GM18508 (cell line): ENCODE results near the gene KATNB1.
"Not testable (repeated sequence)": the region's sequence is repeated elsewhere in the genome, so short reads cannot be mapped to it uniquely, and the experiment has no call there.

ENCODE experiments used
- ATAC-seq: cut with Tn5 transposase; IDR thresholded peaks from one replicate; pipeline ENCODE4 v1.9.1; 2021; ENCODE audit warnings: moderate number of reproducible peaks; ENCODE audit not compliant: insufficient read depth, unreplicated experiment

KATNB1 gene

DNA sequence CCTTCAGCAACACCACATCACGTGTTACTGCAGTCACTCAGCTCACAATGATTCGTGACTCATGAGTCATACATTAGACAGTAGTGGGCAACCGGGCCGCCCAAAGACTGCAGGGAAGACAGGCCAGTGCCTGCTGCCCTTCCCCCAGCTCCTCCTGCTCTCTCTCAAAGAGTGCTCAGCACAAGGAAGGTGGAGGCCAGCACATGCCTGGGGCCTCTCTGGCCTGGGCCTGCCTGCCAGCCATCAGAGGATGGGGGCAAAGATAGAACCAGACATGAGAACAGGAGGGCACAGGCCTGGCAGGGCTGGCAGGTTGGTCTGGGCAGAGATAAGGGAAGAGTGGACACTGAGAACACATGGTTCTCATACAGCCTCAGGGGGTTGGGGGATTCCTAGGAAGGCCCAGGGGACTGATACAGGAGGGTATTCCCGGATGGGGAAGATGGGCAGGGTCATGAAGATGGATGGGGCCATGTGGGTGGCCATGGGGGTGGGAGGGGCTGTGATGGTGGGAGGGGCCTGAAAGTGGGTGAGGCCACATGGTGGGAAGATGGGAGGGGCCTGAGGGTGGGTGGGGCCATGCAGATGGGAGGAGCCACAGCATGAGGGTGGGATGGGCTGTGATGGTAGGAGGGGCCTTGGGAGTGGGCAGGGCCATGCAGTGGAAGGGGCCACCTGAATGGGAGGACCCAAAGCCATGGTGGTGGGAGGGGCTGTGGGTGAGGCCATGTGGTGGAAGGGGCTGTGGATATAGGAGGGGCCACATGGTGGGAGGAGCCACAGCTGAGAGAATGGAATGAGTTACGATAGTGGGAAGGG lies 29.0 kb downstream of the KATNB1 start:
- no peak for ATAC-seq

DNA sequence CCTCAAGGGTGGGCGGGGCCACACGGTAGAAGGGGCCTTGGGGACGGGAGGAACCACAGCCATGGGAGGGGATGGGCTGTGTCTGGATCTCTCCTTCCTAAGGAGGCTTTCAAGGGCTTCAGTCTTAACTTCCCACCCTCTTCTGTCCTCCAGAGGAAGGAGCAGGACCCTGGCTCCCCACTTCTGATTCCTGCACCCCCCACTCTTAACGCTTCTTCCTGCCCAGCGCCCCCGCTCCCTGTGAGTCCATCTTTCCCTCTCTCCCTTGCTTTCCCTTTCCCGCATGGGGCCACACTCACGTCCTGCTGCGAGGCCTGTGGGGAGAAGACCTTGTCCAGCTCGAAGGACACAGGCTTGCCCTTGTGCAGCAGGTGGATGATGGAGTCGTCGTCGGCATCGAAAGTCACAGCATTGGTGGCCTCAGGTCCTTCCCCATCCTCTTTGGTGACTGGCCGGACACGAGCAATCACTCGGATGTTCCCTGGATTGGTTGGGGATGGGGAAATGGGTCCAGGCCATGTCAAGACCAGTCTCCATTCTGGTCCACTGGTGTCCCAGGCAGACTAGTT lies 29.7 kb downstream of the KATNB1 start:
- ATAC-seq: no peak

DNA sequence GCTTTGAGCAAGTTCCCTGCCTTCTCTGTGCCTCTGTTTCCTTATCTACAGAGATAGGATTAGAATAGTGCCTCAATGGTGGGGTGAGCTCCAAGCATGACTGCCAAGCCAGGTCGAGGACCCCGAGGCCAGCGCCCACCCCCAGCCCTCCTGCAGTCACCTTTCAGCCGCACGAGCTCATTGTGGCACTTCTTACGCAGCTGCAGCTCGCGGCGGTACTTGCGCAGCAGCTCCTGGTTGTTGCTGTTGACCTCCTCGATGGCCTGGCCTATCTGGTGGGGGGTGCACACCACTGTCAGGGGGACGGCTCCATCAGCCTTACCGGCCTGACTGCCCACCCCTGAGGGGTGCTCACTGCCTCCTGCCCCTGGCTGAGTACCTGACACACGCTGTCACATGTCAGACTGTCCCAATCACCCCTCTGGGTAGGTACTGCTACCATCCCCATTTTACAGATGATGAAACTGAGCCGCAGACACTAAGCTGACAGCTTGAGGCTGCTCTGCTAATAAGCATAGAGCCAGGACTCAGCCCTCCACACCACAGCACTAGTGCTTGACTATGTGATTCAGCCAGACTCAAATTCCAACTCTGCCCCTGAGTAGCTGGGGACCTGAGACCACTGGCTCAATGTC lies 31.3 kb downstream of the KATNB1 start:
- ATAC-seq: no peak

DNA sequence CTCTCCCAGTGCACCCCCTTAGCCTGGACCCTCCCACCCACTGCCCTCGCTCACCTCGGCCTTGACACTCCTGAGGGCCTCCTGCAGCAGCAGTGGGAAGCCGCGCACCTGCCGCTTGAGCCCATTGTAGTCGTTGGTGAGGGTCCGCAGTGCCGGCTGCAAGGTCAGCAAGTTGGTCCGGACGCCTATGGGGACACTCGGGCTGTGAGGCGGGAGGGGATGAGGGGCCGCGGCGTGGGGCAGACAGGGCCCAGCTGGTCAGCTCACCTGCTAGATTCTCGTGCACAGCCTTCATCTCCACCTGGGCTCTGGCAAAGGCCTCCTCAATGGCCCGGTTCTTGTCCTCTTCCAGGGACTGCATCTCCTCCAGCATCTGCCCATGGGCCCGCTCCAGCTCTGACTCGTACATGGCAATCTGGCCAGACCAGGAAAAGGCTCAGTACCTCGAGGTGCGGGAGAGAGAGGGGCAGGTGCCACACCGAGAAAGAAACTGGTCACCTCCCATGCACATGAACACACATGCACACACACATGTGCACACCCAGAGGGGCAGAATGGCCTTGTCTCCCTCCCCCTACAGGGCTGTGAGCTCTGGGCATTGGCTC lies 34.1 kb downstream of the KATNB1 start:
- no peak for ATAC-seq

DNA sequence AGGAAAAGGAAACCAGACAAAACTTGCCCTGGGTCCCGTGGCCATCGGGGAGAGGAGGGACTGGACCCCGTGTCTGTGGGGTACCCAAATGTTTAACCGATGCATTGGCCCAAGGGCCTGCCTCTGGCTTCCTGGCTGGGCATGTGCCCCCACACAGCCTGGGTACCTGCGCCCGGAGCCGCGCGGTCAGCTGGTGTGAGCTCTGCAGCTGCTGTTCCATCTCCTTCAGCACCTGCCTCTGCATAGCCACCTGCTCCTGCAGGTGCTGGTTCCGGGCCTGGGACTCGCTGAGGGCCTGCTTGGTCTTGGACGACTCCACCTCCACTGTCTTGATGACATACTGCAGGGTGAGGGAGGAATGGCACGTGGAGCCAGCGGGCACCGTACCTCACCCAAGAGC lies 34.8 kb downstream of the KATNB1 start:
- ATAC-seq: no peak

DNA sequence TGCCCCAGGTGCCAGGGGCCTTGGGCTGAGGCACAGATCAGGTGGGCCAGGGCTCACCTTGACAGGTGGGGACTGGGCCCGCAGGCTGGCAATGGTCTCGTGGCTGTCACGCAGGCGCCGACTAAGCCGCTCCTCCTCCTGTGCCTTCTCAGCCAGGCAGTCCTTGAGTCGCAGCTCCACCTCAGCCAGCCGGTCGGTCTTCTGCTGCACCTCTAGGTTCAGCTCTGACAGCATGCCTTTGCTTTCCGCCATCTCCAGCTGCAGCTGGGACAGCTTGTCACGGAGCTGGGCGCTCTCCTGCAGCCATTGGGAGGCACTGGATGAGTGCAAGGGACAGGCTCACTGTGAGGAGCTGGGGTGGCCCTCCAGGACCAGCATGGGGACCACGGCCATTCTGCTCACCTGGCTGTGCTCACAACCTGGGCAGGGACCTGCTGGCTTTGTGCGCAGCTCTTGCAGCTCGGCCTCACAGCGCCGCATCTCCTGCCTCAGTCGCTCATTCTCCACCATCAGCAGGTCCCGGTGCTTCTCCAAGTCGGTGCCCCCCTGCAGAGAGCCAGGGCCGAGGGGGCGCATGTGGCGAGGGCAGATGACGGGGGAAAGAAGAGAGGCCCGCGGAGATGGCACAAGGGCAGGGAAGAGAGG lies 35.7 kb downstream of the KATNB1 start:
- no peak for ATAC-seq

DNA sequence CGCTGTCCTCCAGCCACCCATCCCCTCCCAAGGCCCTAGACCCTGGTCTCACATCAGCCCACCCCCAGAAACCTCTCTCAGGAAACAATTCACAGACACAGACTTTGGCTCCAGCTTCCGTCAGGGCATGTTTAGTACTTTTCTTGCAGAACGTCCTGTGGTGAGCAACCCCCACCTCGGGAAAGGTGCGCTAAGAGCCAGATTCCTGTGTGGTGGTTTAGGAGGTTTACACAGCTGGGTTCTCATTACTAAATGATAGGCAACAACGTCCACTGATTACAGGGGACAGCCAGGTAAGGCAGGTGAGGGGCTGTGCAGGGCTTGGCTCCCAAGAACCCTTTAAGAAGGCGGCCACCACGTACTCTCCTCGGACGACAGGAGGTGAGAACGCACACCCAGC lies 37.4 kb downstream of the KATNB1 start:
- ATAC-seq: no peak

DNA sequence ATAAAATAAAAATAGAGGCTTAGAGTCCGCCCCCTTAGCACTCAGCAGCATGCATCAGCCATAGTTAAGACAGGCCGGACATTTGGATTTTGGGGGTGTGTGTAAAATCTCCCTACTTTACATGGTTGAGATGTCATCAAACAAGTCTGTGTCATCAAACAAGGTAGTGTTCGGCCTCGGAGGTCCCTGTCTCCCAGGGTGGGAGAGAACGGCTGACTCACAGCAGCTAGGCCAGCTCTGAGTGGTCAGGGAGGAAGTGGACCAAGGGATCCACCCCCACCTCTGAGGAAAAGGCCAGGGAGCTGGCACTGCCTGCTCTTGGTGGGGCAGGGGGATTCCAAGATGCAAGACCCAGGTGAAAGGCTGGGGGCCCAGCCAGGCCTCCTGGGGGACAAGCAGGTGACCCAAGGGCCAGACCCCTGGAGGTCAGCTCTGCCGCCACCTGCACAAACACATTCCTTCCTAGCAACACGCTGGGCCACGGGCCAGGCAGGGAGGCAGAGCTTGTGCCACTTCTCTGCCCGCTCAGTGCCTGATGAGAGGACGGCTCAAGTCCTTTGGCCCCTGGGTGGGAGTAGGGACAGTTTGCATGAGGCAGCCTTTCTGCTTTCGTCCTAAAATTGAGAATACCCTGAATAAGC lies 38.2 kb downstream of the KATNB1 start:
- ATAC-seq: no peak

DNA sequence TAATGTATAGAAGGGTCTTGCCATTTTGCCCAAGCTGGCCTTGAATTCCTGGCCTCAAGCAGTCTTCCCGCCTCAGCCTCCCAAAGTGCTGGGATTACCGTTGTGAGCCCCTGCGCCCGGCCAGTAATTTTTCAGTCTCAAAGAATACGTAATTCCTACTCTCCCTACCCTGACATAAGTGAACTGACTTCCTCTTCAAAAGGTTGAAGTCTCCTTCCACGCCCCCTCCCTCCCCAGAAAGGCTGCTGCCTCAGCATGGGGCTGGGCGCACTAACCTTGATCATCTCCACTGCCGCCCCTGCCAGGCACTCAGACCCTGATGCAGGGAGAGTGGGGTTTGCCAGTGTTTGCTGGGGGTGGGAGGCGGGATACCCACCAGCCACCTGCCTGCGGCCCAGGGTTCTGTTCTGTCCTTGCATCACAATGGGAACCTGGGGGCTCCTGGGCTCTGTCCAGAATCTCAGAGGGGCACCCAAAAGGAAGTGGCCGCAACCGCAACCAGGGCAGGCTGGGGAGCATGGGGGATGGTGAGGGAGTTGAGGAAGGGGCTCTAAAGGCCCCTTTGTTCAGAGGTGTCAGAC lies 39.2 kb downstream of the KATNB1 start:
- ATAC-seq: no peak

DNA sequence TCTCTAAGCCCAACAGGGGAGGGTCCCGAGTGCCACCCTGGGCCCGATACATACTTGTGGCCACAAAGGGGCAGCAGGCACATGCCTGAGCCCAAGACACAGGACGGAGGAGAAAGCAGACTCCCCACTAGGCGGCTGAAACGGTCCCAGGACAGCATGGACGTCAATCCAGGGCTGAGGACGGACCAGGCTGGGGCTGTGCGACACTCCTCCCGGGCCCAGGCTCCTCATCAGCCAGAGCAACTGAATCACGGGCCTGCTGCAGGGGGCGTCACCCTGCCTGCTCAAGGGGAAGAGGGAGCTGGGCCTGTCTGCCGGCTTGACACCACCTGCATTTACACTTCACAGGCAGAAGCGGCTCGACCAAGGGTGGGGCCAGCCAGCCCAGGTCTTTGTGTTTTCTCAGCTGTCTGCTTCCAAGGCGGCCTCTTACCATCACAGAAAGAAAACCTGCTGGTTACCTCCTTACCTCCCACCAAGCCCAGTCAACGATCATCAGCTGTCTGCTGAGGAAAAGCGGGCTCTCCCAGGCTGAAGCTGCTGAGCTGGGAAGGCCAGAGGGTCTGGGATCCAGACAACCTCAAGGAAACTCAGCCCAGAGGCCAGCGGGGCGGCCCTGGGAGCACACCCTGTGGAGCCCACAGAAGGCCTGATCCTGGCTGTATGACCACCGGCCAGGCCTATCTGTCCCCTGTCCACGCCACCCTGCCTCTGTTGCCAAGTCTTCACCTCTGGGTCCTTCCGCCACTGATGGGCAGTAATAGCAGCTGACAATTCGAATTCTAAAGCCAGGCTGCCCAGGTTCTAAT lies 40.3 kb downstream of the KATNB1 start:
- no peak for ATAC-seq

DNA sequence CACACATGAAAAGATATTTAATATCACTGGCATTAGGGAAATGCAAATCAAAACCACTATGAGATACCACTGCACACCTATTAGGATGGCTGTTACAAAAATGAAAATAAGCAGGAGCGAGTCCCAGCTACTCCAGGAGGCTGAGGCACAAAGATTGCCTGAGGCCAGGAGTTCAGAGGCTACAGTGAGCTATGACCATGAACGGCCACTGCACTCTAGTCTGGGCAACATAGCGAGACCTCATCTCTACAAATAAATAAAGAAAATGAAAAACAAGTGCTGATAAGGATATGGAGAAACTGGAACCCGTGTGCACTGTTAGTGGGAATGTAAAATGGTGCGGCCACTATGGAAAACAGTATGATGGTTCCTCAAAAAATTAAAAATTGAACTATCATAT lies 43.1 kb downstream of the KATNB1 start:
- no peak for ATAC-seq

DNA sequence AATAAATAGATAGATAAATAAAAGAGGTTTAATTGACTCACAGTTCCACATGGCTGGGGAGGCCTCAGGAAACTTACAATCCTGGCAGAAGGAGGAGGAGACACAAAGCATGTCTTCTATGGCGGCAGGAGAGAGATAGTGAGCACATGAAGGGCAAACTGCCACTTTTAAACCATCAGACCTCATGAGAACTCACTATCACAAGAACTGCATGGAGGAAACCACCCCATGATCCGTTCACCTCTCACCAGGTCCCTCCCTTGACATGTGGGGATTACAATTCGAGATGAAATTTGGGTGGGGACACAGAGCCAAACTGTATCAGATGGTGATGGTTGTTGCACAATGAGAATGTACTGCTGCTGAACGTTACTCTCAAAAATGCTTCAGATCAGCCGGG lies 44.3 kb downstream of the KATNB1 start:
- not testable (repeated sequence) for ATAC-seq

DNA sequence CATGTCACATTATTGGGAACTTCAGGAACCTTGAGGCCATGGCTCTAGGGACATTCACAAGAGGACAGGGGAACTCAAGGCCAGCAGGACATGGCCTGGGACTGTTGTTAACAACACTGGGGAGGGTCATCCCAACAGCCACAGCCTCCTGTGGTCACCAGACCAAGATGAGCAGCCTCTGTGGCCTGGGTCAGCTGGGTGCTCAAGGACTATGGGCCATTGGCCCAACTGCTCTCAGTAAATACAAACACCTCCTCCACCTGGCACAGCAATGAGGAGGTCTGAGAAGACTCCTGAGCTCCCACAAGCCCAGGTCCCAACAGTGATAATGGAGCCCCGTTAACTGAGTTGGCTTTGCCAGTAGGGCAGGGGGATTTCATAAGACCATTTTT lies 45.8 kb downstream of the KATNB1 start:
- ATAC-seq: no peak

DNA sequence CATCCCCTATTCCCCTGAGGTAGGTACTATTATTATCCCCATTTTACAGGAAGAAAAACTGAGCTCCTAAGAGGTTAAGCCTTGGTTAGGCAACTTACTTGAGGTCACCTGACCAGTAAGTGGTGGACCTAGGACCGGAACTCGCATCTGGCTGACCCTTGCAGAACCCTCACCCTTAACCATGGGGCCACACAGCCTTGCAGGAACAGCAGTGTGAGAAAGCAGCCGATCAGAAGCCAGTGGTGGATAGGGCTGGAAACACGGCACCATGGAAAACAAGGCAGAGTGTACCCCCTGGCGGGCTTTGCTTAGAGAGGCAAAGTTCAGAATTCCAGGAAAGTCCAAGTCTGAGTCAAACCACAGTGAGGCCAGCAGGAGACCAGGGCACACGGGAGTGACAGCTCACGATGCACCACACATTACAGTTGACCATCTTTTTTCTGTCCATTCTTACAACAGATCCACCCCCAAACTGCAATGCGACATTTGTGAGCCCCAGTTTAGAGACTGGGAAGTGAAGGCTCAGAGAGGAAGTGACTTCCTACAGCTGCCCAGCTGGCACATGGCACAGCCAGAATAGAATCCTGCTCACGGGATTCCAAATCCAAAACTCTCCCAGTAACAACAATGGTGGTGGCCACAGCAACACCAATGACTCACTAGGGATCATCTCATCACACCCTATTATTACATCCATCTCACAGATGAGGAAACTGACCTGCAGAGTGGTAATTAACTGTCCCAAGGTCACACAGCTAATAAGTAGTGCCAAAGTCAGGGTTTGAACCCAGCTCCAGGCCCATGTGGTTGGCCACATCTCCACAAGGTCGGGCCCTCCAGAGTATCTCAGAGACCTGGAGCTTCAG lies 46.4 kb downstream of the KATNB1 start:
- no peak for ATAC-seq

DNA sequence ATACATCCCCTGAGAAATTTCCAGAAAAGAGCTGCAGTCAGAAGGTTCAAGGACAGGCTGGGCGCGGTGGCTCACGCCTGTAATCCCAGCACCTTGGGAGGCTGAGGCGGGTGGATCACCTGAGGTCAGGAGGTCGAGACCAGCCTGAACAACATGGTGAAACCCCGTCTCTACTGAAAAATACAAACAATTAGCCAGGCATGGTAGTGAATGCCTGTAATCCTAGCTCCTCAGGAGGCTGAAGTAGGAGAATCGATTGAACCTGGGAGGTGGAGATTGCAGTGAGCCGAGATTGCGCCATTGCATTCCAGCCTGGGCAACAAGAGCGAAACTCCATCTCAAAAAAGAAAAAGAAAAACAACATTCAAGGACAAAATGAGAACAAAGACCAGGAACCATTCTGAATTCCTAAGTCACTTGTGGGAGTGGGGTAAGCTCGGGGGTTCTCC lies 47.1 kb downstream of the KATNB1 start:
- ATAC-seq: not testable (repeated sequence)

DNA sequence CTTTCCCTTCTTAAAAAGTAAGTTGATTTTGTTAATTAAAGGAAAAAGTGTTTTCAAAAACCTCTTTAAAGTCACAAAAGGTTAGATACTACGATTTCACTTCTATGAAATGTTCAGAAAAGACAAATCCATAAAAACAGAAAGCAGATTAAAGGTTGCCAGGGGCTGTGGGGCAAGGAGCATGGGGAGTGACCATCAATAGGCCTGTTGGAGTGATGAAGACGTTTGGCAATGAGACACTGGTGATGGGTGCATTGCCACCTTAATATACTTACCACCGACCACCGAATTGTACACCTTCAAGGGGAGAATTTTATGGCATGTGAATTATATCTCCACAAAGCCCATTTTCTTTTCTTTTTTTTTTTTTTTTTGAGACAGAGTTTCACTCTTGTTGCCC lies 47.5 kb downstream of the KATNB1 start:
- no peak for ATAC-seq

DNA sequence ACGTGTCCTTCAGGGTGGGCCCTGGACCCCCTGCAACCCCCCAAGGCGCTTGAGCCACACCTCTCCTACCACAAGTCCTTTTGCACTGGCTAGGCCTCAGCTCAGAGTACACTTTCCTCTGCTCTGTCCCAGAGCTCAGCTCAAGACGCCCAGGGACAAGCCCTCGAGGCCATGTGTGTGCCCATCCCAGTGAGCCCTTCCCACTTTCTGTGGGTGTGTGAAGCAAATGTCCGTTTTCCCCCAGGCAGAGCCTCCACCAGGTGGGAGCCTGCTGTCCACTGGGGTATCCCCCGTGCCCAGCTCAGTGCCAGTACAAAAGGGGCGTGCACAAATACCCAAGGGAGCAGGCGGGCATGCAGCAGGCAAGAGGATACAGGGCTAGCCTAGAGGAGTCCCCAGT lies 48.3 kb downstream of the KATNB1 start:
- ATAC-seq: no peak

DNA sequence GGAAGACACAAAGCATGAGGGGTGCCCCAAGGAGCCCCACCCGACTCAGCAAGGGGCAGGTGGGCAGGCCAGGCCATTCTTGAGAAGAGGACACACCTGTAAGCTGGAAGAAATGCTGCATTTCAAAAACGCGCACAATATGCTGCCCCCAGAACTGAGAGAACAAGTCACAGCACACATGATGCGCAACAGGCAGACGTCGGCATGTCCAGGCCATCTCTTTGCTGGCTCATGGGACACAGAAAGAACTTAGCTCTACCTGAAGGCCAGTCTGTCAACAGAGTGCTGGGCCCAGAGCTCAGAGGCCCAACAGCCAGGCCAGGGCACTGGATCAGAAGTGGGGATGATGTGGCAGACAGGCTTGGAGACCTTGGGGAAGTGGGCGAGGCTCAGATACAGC lies 48.8 kb downstream of the KATNB1 start:
- ATAC-seq: no peak
